Mesendoderm (in vitro differentiated cells): ENCODE measurements around the gene NUDT3.

Experiments used
- DNase-seq: peaks from one replicate; pipeline ENCODE4 v3.0.0; 2013
- H2AK5ac ChIP-seq: 2 replicates; pipeline ENCODE4 v1.6.1; 2013; ENCODE audit warnings: low read length, inconsistent platforms
- H2BK120ac ChIP-seq: 2 replicates; pipeline ENCODE4 v1.6.1; 2013; ENCODE audit warnings: low read depth, mild to moderate bottlenecking, low read length, moderate library complexity, mixed read lengths
- H2BK15ac ChIP-seq: replicated peaks from 2 replicates; pipeline ENCODE4 v1.6.1; 2013; ENCODE audit warnings: low read depth, mild to moderate bottlenecking, moderate library complexity
- H2BK5ac ChIP-seq: 2 replicates; pipeline ENCODE4 v1.6.1; 2013; ENCODE audit warnings: low read length, inconsistent platforms
- H3K18ac ChIP-seq: 2 replicates; pipeline ENCODE4 v1.6.1; 2013; ENCODE audit warnings: mild to moderate bottlenecking, low read length, mixed read lengths
- H3K23ac ChIP-seq: one replicate; pipeline ENCODE4 v1.6.1; 2013; ENCODE audit warnings: low read length
- H3K27ac ChIP-seq: 2 replicates; pipeline ENCODE4 v1.5.1; 2013; ENCODE audit warnings: low read depth, mild to moderate bottlenecking, inconsistent platforms, low read length, moderate library complexity
- H3K27me3 ChIP-seq: 2 replicates; pipeline ENCODE4 v1.6.1; 2013; ENCODE audit warnings: low read length, control low read depth, mild to moderate bottlenecking, inconsistent platforms; ENCODE audit not compliant: insufficient read depth, poor library complexity
- H3K36me3 ChIP-seq: 2 replicates; pipeline ENCODE4 v1.6.1; 2013; ENCODE audit warnings: low read length, inconsistent platforms; ENCODE audit not compliant: control insufficient read depth, insufficient read depth
- H3K4ac ChIP-seq: one replicate; pipeline ENCODE4 v1.6.1; 2013; ENCODE audit warnings: low read depth, mild to moderate bottlenecking, low read length, moderate library complexity
- H3K4me1 ChIP-seq: 2 replicates; pipeline ENCODE4 v1.6.1; 2013; ENCODE audit warnings: low read depth, low read length, inconsistent platforms; ENCODE audit not compliant: control insufficient read depth
- H3K4me2 ChIP-seq: 2 replicates; pipeline ENCODE4 v1.6.1; 2013; ENCODE audit warnings: low read length
- H3K4me3 ChIP-seq: 2 replicates; pipeline ENCODE4 v1.5.1; 2013; ENCODE audit warnings: mild to moderate bottlenecking, low read length
- H3K56ac ChIP-seq: one replicate; pipeline ENCODE4 v1.6.1; 2013; ENCODE audit warnings: low read length
- H3K79me1 ChIP-seq: 2 replicates; pipeline ENCODE4 v1.6.1; 2013; ENCODE audit warnings: low read length, inconsistent platforms
- H3K79me2 ChIP-seq: 2 replicates; pipeline ENCODE4 v1.6.1; 2013; ENCODE audit warnings: mild to moderate bottlenecking, low read length; ENCODE audit not compliant: control insufficient read depth, insufficient read depth
- H3K9ac ChIP-seq: 2 replicates; pipeline ENCODE4 v1.6.1; 2013; ENCODE audit warnings: low read length, inconsistent platforms
- H4K5ac ChIP-seq: one replicate; pipeline ENCODE4 v1.6.1; 2013; ENCODE audit warnings: low read length
- H4K8ac ChIP-seq: one replicate; pipeline ENCODE4 v1.6.1; 2013; ENCODE audit warnings: low read depth, mild to moderate bottlenecking, control low read depth, low read length, moderate library complexity
- WGBS: extraction: QIAGEN DNeasy Blood & Tissue Kit; methylation state at CpG from one replicate; pipeline ENCODE4 v1.1.7; 2013; ENCODE audit warnings: low lambda C conversion rate, missing lambda C conversion rate; ENCODE audit not compliant: insufficient coverage; ENCODE audit errors: extremely low coverage; 5-methylcytosine and 5-hydroxymethylcytosine counted together

NUDT3 gene

DNA sequence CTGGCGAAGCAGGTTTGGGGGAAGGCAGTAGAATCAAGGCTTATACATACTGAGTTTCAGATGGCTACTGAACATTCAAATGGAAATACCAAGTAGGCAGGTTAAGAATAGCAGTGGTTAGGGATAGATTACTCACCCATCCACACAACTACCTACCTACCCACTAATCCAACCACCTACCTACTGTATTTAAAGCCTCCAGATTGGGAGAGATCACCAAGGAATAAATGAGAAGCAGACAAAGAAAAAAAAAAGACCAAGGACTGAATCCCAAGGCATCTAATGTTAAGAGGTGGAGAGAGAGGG lies 75.3 kb downstream of the NUDT3 start:
- DNase-seq, result no peak
- H2BK5ac ChIP-seq, result no peak overlapping the region
- H3K36me3 ChIP-seq, result no peaks in the 10 kb centered on the region
- H3K56ac ChIP-seq, result no peak overlapping the region
- H3K9ac ChIP-seq, result no peak overlapping the region
- no peak overlapping the region for H3K23ac ChIP-seq
- peaks cover 9% of the 10 kb centered on the region for H3K79me1 ChIP-seq
- H3K4me2 ChIP-seq, result no peak overlapping the region
- no peak overlapping the region for H2BK15ac ChIP-seq
- no peak overlapping the region for H3K4me3 ChIP-seq
- no peak overlapping the region for H3K18ac ChIP-seq
- no peak overlapping the region for H3K27ac ChIP-seq
- no peaks in the 10 kb centered on the region for H3K4me1 ChIP-seq
- H4K5ac ChIP-seq, result no peak overlapping the region
- H4K8ac ChIP-seq, result no peak overlapping the region
- no peak overlapping the region for H2BK120ac ChIP-seq
- no peak overlapping the region for H2AK5ac ChIP-seq
- H3K27me3 ChIP-seq, result no peaks in the 10 kb centered on the region
- H3K79me2 ChIP-seq, result peaks cover 2% of the 10 kb centered on the region
- WGBS, result no CpG with 5 or more reads among the region's 1 CpG
- no peak overlapping the region for H3K4ac ChIP-seq

GRCh38 chr6:34316431-34317171 lies 75.9 kb downstream of the NUDT3 start:
- Histone ChIP-seq H2BK15ac (no peak overlapping the region), H2BK5ac (no peak overlapping the region), H3K27me3 (no peaks in the 10 kb centered on the region), H3K4me3 (no peak overlapping the region), H3K9ac (no peak overlapping the region), H2AK5ac (no peak overlapping the region), H3K4ac (no peak overlapping the region), H3K4me2 (no peak overlapping the region), H2BK120ac (no peak overlapping the region), H3K4me1 (no peaks in the 10 kb centered on the region), H3K18ac (no peak overlapping the region), H3K79me2 (peaks cover 1% of the 10 kb centered on the region), H3K23ac (no peak overlapping the region), H4K8ac (no peak overlapping the region), H4K5ac (no peak overlapping the region), H3K79me1 (peaks cover 9% of the 10 kb centered on the region), H3K36me3 (no peaks in the 10 kb centered on the region), H3K56ac (no peak overlapping the region), H3K27ac (no peak overlapping the region)
- no peak for DNase-seq
- WGBS, result no CpG with 5 or more reads among the region's 1 CpG

DNA sequence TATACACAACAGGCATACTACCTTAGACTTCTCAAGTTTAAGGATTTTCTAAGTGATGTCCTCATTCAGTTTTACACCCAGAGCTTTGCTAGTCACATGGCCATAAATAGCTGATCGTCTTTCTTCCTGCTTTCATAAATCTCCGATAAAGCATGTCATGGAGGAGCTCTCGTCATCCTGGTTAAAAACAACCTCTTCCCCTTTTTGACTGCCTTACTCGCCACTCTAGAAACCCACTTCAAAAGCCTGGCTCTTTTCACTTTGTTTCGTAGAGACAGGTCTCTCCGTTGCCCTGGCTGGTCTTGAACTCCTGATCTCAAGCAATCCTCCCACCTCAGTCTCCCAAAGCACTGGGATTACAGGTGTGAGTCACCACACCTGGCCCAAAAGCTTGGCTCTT lies 76.7 kb downstream of the NUDT3 start:
- no peak overlapping the region for H3K27ac ChIP-seq
- peaks cover 7% of the 10 kb centered on the region for H3K79me1 ChIP-seq
- no peak overlapping the region for H3K56ac ChIP-seq
- H3K4me2 ChIP-seq, result no peak overlapping the region
- no peak overlapping the region for H3K23ac ChIP-seq
- no peak overlapping the region for H2BK15ac ChIP-seq
- no peak overlapping the region for H2AK5ac ChIP-seq
- no peaks in the 10 kb centered on the region for H3K79me2 ChIP-seq
- no peak overlapping the region for H3K18ac ChIP-seq
- no peak overlapping the region for H4K5ac ChIP-seq
- no peak overlapping the region for H3K9ac ChIP-seq
- no peaks in the 10 kb centered on the region for H3K36me3 ChIP-seq
- H4K8ac ChIP-seq, result no peak overlapping the region
- no peak overlapping the region for H2BK5ac ChIP-seq
- no peaks in the 10 kb centered on the region for H3K27me3 ChIP-seq
- no peaks in the 10 kb centered on the region for H3K4me1 ChIP-seq
- H3K4ac ChIP-seq, result no peak overlapping the region
- no peak overlapping the region for H3K4me3 ChIP-seq
- no peak for DNase-seq
- H2BK120ac ChIP-seq, result no peak overlapping the region
- WGBS, result no CpG with 5 or more reads among the region's 6 CpGs

- Histone ChIP-seq H3K4me1 (no peaks in the 10 kb centered on the region), H3K18ac (no peak overlapping the region), H3K56ac (no peak overlapping the region), H3K27me3 (no peaks in the 10 kb centered on the region), H3K79me2 (no peaks in the 10 kb centered on the region), H3K9ac (no peak overlapping the region), H3K4me3 (no peak overlapping the region), H3K23ac (no peak overlapping the region), H3K79me1 (peaks cover 7% of the 10 kb centered on the region), H3K27ac (no peak overlapping the region), H4K5ac (no peak overlapping the region), H3K36me3 (no peaks in the 10 kb centered on the region), H2BK5ac (no peak overlapping the region), H3K4ac (no peak overlapping the region), H2BK120ac (no peak overlapping the region), H4K8ac (no peak overlapping the region), H2BK15ac (no peak overlapping the region), H2AK5ac (no peak overlapping the region), H3K4me2 (no peak overlapping the region)
- no peak for DNase-seq
- no CpG with 5 or more reads among the region's 1 CpG for WGBS
Observed at GRCh38 chr6:34315256-34315655, 77.2 kb downstream of the NUDT3 start.

GRCh38 chr6:34312259-34312658 lies 80.2 kb downstream of the NUDT3 start:
- Histone ChIP-seq H2BK15ac (no peak overlapping the region), H3K23ac (no peak overlapping the region), H3K36me3 (no peaks in the 10 kb centered on the region), H3K56ac (no peak overlapping the region), H3K4me3 (no peak overlapping the region), H3K79me1 (peaks cover 7% of the 10 kb centered on the region), H3K4me2 (no peak overlapping the region), H2BK120ac (no peak overlapping the region), H3K4ac (no peak overlapping the region), H2AK5ac (no peak overlapping the region), H4K5ac (no peak overlapping the region), H3K27ac (no peak overlapping the region), H3K79me2 (no peaks in the 10 kb centered on the region), H3K4me1 (no peaks in the 10 kb centered on the region), H3K9ac (no peak overlapping the region), H4K8ac (no peak overlapping the region), H3K27me3 (no peaks in the 10 kb centered on the region), H2BK5ac (no peak overlapping the region), H3K18ac (no peak overlapping the region)
- DNase-seq, result no peak
- no CpG with 5 or more reads among the region's 4 CpGs for WGBS

DNA sequence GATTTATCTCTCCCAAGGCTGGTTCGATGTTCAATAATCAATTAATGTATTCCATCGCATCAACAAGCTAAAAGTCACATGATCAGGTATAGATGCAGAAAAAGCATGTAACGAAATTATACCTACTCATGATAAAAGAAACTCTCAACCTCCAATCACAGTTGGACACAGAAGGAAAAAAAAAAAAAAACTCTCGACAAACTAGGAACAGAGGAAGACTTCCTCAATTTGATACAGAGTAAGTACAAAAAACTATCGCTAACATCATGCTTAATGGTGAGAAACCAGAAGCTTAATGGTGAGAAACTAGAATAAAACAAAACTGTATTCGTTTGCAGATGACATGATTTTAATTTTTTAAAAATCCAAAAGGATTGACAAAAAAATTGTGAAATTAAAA lies 81.7 kb downstream of the NUDT3 start:
- Histone ChIP-seq H2AK5ac (no peak overlapping the region), H3K27me3 (no peaks in the 10 kb centered on the region), H4K5ac (no peak overlapping the region), H2BK120ac (no peak overlapping the region), H3K18ac (no peak overlapping the region), H3K56ac (no peak overlapping the region), H3K36me3 (no peaks in the 10 kb centered on the region), H4K8ac (no peak overlapping the region), H3K27ac (no peak overlapping the region), H3K79me2 (no peaks in the 10 kb centered on the region), H3K4me2 (no peak overlapping the region), H3K4me1 (no peaks in the 10 kb centered on the region), H3K4ac (no peak overlapping the region), H2BK15ac (no peak overlapping the region), H3K23ac (no peak overlapping the region), H3K9ac (no peak overlapping the region), H3K79me1 (peaks cover 2% of the 10 kb centered on the region), H3K4me3 (no peak overlapping the region), H2BK5ac (no peak overlapping the region)
- DNase-seq, result no peak
- WGBS, result no CpG with 5 or more reads among the region's 6 CpGs
